Measurements from ENCODE around the gene CDH4. TPM values are rescaled to one million over a fixed set of nuclear protein-coding genes. Genes with fewer than 3 reads are reported as not detected.

The CDH4 gene
- total and polyA plus RNA-seq, 2 of the 8 experiments (the other 6 are each of a cell fraction or from before 2014, with no cell fraction given): 4.3 to 7.9 TPM

- TF ChIP-seq CBX8 (IDR thresholded peaks at IDR 0.05; ENCODE audit: borderline replicate concordance, low read depth, low read length) (no peak), CBX5 (IDR thresholded peaks at IDR 0.05; ENCODE audit: low read depth, low read length) (no peak), RAD21 (IDR thresholded peaks at IDR 0.05 in 1 of 2, conservative IDR thresholded peaks at IDR 0.05 in 1 of 2; ENCODE audit: low read depth in 2 of 2, low read length in 2 of 2) (no peak), SP4 (IDR thresholded peaks at IDR 0.05; ENCODE audit: low read length) (no peak), EP300 (IDR thresholded peaks at IDR 0.05; ENCODE audit: borderline replicate concordance in 1 of 2, low read depth in 2 of 2, low read length in 2 of 2) (no peak), TEAD4 (IDR thresholded peaks at IDR 0.05; ENCODE audit: low read depth, low read length) (no peak)
Observed at GRCh38 chr20:61924211-61924857, 672.3 kb downstream of the CDH4 start (continued).

Measured in H1 (cell line).